Measurements from ENCODE around the gene STAT3.
"Not testable (repeated sequence)": the region's sequence is repeated elsewhere in the genome, so short reads cannot be mapped to it uniquely, and the experiment has no call there.

Gene STAT3

DNA sequence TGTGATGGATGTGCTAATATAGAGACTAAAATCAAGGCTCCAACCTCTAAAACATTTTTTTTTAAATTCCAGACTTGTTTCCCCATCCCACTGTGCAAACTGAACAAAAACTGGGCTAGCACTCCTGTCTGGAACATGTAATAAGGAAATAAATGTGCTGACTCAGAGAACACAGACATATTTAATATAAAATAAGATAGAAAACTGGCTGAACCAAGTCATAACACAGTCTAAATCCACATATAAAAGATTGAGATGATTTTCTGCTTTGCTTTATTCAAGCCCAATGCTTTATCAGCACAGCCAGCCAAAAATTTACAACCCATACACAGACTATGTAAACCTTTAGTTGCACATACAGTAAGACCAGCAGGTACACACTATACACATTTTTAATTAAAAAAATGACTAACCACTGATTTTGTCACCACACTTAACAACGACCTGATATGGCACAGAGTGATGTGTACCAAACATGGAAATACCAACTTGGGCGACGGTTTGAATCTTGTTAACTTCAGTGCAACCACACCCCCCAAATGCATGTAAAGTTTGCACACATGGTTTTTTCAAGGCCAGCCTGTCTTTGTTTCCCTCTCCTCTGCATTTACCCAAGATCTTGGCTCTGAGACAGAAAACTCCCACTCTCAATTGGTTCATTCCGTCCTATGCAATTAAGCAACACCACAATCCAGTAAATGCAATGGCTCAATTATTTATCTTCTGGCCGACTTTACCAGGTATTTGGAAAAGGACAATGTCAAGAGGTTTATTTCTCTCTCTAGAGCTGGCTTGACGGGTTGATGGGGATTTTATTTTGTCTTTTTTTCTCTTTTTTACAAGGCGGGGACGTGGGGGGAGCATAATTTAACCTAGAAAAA is 1.2 kb downstream of the STAT3 start:
- no peak for DNase-seq (ENCODE audit: low read depth)

DNA sequence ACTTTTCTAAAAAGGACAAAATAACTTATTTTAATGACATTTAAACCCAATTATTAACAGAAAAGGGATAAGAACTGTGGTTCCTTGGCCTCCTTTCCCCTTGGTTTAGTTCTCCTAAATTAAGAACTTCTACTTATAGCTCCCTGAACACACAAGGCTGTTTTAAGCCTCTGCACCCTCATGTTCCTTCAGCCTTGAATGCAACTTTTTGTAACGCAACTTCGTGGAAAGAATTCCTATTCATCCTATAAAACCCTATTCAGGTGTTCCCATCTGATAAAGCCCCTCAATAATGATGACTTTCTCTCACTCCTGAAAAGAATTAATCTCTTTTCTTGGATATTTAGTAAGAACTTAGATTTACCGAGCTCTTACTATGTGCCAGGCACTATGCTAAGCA is 6.3 kb downstream of the STAT3 start:
- DNase-seq (ENCODE audit: low read depth): no peak

GRCh38 chr17:42380935-42381334 is 7.3 kb downstream of the STAT3 start:
- no peak for DNase-seq (ENCODE audit: low read depth)

DNA sequence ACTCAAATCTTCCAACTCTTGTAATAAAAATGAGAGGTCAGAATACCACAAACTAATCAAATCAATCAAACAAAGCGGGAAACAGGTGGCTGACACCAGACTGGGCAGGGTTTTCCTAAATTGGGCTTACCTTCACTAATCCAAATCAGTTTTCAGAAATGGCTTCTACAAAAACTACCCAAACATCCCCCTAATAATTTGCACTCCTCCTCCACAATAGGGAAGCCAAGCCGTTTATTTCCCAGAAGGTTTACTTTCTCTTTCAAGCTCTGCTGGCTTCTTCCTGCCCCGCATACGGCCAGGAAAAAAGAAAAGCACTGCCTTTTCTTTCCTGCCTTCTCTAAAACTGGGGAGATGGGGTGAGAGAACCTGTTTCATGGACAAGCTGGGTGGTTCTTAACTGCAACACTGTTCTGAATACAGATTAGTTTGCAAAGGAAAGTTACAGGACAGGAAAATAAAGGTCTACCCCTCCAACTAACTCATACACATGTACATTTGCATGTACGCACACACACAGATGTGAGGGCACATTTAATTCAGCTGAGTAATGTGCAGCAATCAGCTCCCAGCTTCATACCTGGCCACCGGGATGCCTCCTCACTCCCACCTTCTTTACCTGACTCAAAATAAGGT is 9.2 kb downstream of the STAT3 start:
- no peak for DNase-seq (ENCODE audit: low read depth)

GRCh38 chr17:42378359-42378958 is 9.8 kb downstream of the STAT3 start:
- no peak for DNase-seq (ENCODE audit: low read depth)

GRCh38 chr17:42373896-42374295 is 14.3 kb downstream of the STAT3 start:
- no peak for DNase-seq (ENCODE audit: low read depth)

- no peak for DNase-seq (ENCODE audit: low read depth)
These were observed 16.1 kb downstream of the STAT3 start for GRCh38 chr17:42372142-42372541.

GRCh38 chr17:42368797-42369561 is 19.3 kb downstream of the STAT3 start:
- DNase-seq (ENCODE audit: low read depth): not testable (repeated sequence)

DNA sequence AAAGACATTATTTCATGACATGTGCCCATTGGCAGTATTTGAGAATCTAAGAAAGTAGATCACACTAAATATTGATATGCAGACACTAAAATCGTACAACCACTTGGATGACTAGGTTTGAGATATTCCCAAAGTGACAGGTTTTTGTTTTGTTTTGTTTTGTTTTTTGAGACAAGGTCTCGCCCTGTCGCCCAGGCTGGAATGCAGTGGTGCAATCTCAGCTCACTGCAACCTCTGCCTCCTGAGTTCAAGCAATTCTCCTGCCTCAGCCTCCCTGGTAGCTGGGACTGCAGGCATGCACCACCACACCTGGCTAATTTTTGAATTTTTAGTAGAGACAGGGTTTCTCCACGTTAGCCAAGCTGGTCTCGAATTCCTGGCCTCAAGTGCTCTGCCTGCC is 19.9 kb downstream of the STAT3 start:
- DNase-seq (ENCODE audit: low read depth): not testable (repeated sequence)

- DNase-seq (ENCODE audit: low read depth): not testable (repeated sequence)
These were observed 21.8 kb downstream of the STAT3 start for GRCh38 chr17:42366176-42367023.

DNA sequence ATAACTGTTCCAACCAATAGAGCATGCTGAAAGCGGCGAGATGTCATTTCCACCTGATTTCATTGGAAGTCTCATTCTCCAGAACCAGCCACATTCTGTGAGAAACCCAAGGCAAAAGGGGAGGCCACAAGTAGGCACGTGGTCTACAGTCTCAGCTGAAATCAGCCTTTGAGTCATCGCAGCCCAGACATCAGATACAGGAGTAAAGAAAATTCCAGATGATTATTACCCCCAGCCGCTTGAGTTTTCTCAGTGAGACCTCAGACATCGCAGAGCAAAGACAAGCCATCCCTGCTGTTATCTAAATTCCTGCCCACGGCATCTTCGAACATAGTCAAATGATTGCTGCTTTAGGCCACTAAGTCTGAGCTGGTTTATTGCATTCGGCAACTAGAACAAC is 23.1 kb downstream of the STAT3 start:
- no peak for DNase-seq (ENCODE audit: low read depth)

- DNase-seq (ENCODE audit: low read depth): no peak
These were observed 24.3 kb downstream of the STAT3 start for GRCh38 chr17:42363767-42364585.

GRCh38 chr17:42363231-42363630 is 25.0 kb downstream of the STAT3 start:
- DNase-seq (ENCODE audit: low read depth): no peak

DNA sequence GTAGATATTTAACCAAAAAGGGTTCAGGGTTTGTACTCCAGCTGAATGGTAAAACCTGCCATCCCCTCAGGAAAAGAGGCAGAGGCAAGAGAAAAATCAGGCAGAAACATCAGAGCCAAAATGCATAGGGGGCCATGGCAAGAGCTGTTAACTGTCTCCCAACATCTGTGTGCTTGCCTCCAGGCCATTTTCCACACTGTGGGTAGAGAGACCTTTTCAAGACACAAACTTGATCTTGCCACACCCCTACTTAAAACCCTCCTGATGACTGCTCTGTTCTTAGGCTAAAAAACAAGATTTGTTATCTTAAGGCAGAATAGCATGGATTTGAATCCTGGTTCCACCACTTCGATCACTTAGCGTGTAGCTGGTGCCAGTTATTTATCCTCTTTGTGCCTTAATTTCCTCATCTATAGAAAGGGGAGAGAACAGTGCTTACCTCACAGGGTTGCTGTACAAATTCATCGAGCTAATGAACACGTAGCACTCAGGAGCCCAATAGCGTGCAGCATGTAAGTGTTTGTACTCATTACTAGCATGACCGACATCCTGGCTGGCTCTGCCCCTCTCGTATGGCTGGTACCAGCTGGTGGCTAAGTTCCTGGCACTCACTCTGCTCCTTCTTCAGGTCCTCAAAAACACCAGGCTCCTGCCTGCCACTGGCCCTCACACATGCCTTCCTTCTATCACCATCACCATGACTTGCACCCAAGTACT is 25.8 kb downstream of the STAT3 start:
- DNase-seq (ENCODE audit: low read depth): no peak

DNA sequence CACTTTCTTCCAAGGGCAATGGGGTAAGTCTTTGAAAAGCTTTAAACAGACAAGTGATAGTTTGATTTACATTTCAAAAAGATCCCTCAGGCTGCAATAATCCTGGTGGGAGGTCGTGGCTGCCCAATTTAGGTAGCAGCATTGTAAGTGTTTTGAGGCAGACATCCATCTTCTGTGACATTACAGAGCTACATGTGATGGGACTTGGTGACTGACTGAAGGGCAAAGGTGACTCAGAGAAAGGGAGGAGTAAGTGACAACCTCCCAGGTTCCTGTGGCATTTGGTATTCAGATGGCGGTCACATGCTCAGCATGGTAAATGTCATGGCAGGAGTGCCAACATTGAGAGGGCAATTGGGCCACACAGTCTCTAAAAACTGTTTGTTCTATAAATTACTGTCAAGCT is 26.5 kb downstream of the STAT3 start:
- DNase-seq (ENCODE audit: low read depth): no peak

GRCh38 chr17:42360388-42360787 is 27.9 kb downstream of the STAT3 start:
- not testable (repeated sequence) for DNase-seq (ENCODE audit: low read depth)

- DNase-seq (ENCODE audit: low read depth): no peak
These were observed 29.1 kb downstream of the STAT3 start for GRCh38 chr17:42359133-42359532.

DNA sequence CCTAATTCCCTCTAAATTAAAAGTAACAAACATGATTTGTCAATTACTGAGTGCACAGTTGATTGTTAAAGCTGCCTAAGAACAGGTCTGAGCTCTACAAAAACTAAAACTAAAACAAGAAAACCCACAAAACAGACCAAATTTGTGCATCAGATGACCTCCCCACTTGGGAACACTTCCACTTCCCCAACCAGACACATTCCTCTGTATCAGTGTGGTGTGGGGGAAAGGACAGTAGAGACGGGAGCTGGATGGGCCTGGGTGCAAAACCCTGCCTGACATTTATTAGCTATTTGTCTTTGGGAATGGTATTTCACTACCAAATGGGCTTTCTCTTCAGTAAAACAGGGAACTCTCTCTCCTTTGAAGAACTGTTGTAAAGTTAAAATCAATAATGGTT is 29.8 kb downstream of the STAT3 start:
- DNase-seq (ENCODE audit: low read depth): no peak

GRCh38 chr17:42354956-42355843 is 33.0 kb downstream of the STAT3 start:
- DNase-seq (ENCODE audit: low read depth): no peak

Data from HS-5 (cell line).